ENCODE measurements around the gene FGF1.
A peak's percentile ranks its signal among the peaks of the same experiment; 100 is the strongest.

FGF1 gene

GRCh38 chr5:142685418-142686209, at the start of gene FGF1:
TSS of gene FGF1 (minus strand) at chr5:142686090. CDS start at chr5:142614127, 71,963 bp downstream.
- no peak for DNase-seq (ENCODE audit: low read depth, low spot score)

DNA sequence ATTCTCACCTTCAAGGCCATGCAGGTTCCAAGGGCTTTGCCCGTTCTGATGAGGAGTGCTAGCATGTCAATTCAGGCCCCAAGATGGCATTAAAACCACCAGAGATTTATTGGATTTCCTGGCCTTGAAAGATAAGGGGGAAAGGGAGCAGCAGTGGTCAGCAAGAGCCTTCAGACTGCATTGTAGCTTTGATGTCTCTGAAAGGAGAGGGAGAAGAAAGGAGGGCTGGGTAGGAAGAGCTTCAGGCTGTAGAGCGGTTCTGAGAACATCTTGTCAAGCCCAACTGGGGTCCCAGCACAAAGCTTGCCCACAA, 41.8 kb upstream of the FGF1 start:
- no peak for DNase-seq (ENCODE audit: low read depth, low spot score)

DNA sequence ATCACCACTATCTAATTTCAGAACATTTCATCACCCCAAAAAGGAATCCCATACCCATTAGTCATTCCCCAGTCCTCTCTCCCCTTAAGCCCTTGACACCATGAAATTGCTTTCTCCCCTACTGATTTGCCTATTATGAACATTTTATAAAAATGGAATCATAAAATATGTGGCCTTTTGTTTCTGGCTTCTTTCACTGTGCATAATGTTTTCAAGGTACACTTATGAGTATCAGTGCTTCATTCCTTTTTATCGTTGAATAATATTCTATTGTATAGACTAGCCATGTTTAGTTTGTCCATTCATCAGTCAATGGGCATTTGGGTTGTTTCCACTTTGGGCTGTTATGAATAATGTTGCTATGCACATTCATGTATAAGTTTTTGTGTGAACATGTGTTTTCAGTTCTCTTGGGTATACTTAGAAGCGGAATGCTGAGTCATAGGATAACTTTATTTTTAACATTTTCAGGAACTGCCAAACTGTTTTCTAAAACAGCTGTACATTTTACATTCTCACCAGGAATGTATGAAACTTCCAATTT, 40.4 kb upstream of the FGF1 start:
- DNase-seq (ENCODE audit: low read depth, low spot score) = no peak

GRCh38 chr5:142725231-142726187, 39.6 kb upstream of the FGF1 start:
- no peak for DNase-seq (ENCODE audit: low read depth, low spot score)

GRCh38 chr5:142724821-142725220, 38.9 kb upstream of the FGF1 start:
- DNase-seq (ENCODE audit: low read depth, low spot score) = no peak

GRCh38 chr5:142722896-142723295, 37.0 kb upstream of the FGF1 start:
- DNase-seq (ENCODE audit: low read depth, low spot score) = no peak

- DNase-seq (ENCODE audit: low read depth, low spot score) = no peak
These were observed 36.3 kb upstream of the FGF1 start for GRCh38 chr5:142722146-142722545.

- DNase-seq (ENCODE audit: low read depth, low spot score) = no peak
These were observed 34.9 kb upstream of the FGF1 start for GRCh38 chr5:142720641-142721271.

DNA sequence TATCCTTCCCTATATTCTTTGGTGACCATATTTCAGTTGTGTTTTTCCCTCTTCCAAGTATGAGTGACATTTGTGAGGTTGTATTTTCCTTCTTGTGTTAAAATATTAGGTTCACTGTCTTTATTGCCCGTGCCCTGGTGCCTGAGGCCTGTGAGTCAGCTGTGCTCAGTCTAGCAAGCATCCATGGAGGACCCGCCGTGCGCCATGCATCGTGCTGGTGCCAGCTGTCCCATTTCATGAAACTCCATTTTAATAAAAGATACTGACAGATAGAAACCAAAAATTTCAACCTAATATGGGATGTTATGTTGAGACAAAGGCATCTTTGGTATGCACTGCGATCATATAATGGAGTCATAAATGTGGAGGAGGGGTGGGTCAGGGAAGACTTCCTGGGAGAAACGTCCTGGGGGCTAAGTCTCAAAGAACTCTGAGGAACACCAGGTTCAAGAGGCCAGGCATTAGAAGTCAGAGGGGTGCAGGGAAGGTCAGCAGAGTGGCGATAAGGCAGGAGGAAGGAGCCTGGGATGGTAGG, 34.0 kb upstream of the FGF1 start:
- no peak for DNase-seq (ENCODE audit: low read depth, low spot score)

- DNase-seq (ENCODE audit: low read depth, low spot score) = no peak
These were observed 31.8 kb upstream of the FGF1 start for GRCh38 chr5:142717582-142718215.

DNA sequence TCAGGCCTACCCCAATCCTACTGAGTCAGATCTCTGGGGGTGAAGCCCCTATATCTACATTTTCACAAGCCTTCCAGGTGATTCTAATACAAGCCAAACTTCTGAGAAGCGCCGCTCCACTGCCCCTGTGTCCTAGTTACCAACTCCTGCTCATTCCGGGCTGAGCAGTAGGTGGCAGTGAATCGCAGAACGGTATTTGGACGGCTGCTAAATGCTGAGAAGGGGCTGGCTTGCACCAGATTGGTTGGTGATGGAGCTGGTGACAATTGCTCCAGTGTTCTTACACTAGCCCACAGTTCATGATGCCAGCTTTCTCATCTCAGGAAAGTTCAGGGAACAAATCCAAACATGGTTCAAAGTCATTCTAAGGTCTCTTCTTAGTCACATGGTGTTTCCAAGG, 31.1 kb upstream of the FGF1 start:
- DNase-seq (ENCODE audit: low read depth, low spot score) = no peak

DNA sequence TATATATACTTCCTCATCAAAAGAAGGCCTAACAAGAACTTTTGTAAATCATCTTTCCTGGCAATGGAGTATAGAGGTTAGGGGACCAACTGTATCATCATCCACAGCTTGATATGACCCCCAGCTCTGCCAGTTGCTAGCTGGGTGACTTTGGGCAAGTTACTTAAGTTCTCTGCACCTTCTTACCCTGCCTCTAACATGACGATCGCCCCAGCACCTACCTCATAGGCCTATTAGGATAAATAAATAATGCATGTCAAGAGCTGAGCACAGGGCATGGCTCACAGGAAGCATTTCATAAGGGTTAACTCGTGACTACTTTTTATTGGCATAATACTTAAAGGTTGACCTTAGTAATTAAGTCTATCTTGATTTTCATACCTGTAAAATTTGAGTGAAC, 29.4 kb upstream of the FGF1 start:
- DNase-seq (ENCODE audit: low read depth, low spot score) = no peak

DNA sequence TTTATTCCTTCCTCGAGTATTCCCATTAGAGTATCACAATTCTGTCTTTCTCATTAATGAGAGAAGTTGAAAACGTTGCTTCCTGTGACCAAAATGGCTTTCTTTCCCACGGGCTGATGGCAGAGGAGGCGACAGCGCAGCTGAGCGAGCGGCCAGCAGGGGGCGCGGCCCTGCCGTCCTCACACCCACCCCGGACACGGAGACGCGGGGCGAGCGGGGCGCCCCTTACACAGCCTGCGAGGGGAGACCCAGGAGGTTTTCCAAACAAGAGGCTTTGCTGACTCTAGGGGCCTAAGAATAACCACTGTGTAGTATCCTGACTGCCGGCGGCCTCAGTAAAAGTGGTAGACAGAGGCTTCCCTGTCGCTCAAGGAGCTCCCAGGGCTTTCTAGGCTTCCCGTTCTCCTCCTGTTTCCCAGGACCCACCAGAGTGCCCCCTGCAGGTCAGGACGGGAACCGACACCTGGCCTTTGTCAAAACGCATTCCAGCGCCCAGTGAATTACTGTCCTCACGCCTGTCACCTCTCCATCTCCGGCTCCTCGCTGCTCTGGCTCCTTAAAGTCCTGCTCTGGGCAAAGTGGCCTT, 27.3 kb upstream of the FGF1 start:
- peak; percentile 66 for DNase-seq (ENCODE audit: low read depth, low spot score)

- DNase-seq (ENCODE audit: low read depth, low spot score) = no peak
These were observed 17.3 kb upstream of the FGF1 start for GRCh38 chr5:142703153-142703552.

GRCh38 chr5:142701673-142702311, 15.9 kb upstream of the FGF1 start:
- no peak for DNase-seq (ENCODE audit: low read depth, low spot score)

DNA sequence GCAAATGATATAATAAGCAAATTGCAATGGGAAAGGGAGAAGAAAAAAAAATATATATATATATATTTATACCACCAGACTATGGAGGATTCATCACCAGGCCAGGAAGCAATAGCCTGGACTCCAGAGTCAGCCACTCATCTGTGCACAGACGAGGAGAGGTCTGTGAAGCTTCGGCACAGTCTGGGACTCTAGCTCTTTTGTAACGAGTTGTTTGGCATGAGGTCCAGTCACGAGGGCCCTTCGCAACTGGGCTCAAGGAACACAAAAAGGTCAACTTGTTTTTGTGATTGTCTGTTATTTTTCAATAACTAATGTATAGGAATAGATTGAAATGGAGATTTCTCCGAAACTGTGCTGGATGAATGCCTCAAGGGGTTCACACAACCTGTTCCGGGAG, 14.7 kb upstream of the FGF1 start:
- DNase-seq (ENCODE audit: low read depth, low spot score) = no peak

DNA sequence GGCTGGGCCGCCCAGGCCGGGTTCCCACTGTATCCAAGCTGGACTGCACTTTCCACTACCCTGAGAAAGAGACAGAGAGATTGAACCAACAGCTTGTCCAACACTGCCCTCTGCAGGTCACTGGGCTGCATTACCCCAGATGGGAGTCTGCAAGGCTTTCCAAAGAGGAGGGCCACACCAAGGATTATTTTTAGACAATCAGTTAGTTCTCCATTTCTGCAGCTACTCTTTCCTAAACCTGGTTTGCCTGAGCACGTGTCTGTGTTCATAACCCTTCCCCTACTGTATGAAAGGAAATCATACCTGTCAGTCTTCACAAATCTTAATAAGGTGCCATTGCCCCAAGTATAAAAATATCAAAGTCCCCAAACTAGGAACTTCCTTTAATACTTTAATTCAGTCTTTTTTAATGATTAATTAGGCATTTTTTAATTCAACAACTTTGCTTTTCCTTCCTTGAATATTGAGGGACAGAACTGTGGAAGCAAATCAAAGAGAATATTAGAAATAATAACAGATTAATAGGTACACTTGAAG, 13.4 kb upstream of the FGF1 start:
- DNase-seq (ENCODE audit: low read depth, low spot score) = peak; percentile 56

GRCh38 chr5:142698447-142699183, 12.7 kb upstream of the FGF1 start:
- DNase-seq (ENCODE audit: low read depth, low spot score) = no peak
